Left renal cortex interstitium (tissue), 4 donors: ENCODE measurements around the gene PDE7B. TPM values are rescaled to one million over a fixed set of nuclear protein-coding genes. Genes with fewer than 3 reads are reported as not detected.

Experiments
- DNase-seq, 4 donors: peaks; one replicate each; pipeline ENCODE4 v3.0.0-alpha.2; 2013; ENCODE audit warnings: low read depth in 4 of 4, low spot score in 2 of 4, missing footprints in 1 of 4
- polyA plus RNA-seq, 4 donors: library from polyadenylated mRNA; unstranded; fragments of 120-200 nt; gene quantifications; one replicate each; pipeline ENCODE4 v1.2.1, GENCODE V29; 2013; ENCODE audit not compliant: insufficient read length in 4 of 4

The PDE7B gene
- polyA plus RNA-seq, 4 donors: 6.7 to 10.0 (median 8.0) TPM

- no peak for DNase-seq
These were observed 318.1 kb downstream of the PDE7B start for GRCh38 chr6:136169394-136170148.

DNA sequence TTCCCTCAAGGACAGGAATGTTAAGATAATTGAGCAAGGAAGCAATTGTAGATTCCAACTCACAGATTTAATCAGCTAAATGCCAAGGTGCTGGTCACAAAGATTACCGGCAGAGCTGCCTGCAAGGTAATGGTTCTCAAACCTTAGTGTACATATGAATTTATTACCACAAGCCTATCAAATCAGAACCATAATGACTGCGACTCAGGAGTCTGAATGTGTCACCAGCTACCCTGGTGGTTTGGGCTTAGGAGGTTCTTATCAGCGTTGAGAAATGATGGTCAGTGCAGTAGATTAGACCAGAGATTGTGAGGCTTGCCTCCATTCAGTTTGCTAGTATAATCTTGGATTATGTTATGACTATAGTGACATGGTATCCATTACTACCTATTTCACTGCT, 319.7 kb downstream of the PDE7B start:
- DNase-seq: no peak

GRCh38 chr6:136173519-136174507, 322.3 kb downstream of the PDE7B start:
- no peak for DNase-seq

- no peak for DNase-seq
These were observed 323.0 kb downstream of the PDE7B start for GRCh38 chr6:136174510-136174909.

- DNase-seq: no peak
These were observed 324.4 kb downstream of the PDE7B start for GRCh38 chr6:136175873-136176272.

- DNase-seq: no peak
These were observed 327.2 kb downstream of the PDE7B start for GRCh38 chr6:136178749-136179148.

GRCh38 chr6:136180704-136181511, 329.4 kb downstream of the PDE7B start:
- no peak for DNase-seq

- DNase-seq: no peak
These were observed 330.0 kb downstream of the PDE7B start for GRCh38 chr6:136181512-136181833.

DNA sequence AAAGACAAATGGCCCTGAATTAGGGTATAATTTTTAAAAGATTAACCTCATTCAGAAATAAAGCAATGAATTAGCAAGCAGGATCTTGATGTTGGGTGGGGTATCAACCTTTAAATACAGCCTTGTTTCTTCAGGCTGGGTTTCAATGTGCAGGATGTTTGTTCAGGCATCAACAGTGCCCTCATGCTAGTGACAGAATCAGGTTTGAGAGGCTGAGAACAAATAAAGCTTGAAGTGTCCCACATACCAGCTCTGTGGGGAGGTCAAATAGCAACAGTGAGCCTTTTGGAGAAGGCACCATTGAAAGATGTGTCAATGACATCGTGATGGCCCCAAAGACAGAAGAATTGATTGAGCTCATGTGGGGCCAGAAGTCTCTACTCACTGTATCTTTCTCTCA, 330.4 kb downstream of the PDE7B start:
- DNase-seq: no peak

GRCh38 chr6:136184738-136185137, 333.2 kb downstream of the PDE7B start:
- DNase-seq: no peak

DNA sequence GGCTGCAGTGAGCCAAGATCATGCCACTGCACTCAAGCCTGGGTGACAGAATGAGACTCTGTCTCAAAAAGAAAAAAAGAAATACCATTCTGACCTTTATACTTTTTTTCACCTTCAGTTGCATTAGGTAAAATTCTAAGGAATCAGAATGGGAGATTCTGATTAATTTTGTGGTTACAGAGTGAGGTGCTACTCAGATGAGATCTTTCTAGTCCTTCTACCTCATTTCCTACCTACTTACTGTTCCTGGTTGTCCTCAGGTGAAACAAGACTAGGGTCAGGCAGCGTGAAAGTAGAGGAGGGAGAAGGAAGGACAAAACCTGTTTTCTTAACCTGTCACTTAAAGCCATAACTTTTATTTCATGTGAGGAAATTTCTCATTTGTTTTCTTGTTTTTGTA, 334.9 kb downstream of the PDE7B start:
- DNase-seq: no peak

DNA sequence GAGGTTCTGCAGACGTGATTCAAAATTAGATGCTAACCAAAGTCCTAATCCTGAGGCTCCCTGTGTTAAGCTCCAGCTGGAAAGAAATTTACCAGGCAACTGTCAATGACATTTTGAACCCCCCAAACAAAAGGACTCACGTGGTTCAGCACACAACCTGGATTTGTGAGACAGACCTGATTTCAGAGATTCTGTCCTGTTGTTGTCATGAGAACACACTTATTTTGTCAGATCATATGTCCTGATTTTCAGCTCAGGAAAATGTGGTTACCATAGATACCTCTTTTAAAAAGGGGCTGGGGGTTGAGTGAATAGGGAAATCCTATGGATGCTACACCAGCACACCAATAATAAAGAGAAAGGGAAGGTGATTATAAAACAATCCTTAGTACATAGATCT, 337.0 kb downstream of the PDE7B start:
- DNase-seq: no peak

- no peak for DNase-seq
These were observed 337.6 kb downstream of the PDE7B start for GRCh38 chr6:136189104-136189503.

GRCh38 chr6:136191606-136192312, 340.3 kb downstream of the PDE7B start:
- no peak for DNase-seq

- peak in 2 of 4 donors; percentile 13 to 23 for DNase-seq
These were observed 341.4 kb downstream of the PDE7B start for GRCh38 chr6:136192902-136193301.

DNA sequence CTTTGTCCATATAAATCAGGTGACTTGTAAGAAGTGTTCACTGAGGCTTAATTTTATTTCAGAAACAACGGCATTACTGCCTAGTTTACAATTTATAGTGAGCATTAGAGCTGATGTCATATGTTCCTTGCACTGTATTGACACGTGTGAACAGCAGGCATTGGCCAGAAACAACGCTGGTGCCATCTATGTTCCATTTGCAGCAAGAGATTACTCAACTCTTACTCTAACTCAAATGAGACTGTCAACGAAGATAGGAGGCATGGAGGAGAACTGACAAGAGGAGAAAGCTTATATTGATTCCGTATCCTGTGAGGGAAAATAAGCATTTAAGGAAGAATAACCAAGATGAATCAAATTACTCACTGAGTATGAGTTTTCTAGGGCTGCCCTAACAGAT, 350.2 kb downstream of the PDE7B start:
- DNase-seq: no peak

- DNase-seq: no peak
These were observed 357.3 kb downstream of the PDE7B start for GRCh38 chr6:136208783-136209182.

GRCh38 chr6:136209496-136209895, 358.0 kb downstream of the PDE7B start:
- DNase-seq: no peak

GRCh38 chr6:136210398-136211165, 359.1 kb downstream of the PDE7B start:
- DNase-seq: no peak

DNA sequence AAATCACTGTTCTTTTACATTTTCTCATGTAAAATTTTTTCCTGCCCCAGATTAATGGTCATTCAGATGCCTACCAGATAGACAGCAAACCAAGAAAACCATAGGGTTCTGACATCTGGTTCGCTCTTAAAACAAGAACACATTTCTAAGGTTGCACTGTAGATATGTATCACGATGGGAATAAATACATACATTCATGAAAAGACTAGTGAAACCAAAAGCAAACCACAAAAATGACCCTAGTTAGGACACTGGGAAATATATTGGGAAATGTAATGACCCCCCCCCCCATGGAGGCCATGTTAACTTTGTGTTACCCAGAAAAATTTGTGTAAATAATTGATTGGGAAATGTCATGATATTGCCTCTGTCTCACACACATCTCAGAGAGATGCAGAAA, 361.1 kb downstream of the PDE7B start:
- no peak for DNase-seq
